OCI-M2 (cell line): ENCODE results near the gene MYL5.
A peak's percentile ranks its signal among the peaks of the same experiment; 100 is the strongest.
"Not testable (repeated sequence)": the region's sequence is repeated elsewhere in the genome, so short reads cannot be mapped to it uniquely, and the experiment has no call there.

Experiments used
- DNase-seq: peaks from one replicate; lab custom pipeline; 2025; ENCODE audit not compliant: unreplicated experiment; lab: John Stamatoyannopoulos, UW

MYL5 gene, protein sequence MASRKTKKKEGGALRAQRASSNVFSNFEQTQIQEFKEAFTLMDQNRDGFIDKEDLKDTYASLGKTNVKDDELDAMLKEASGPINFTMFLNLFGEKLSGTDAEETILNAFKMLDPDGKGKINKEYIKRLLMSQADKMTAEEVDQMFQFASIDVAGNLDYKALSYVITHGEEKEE

DNA sequence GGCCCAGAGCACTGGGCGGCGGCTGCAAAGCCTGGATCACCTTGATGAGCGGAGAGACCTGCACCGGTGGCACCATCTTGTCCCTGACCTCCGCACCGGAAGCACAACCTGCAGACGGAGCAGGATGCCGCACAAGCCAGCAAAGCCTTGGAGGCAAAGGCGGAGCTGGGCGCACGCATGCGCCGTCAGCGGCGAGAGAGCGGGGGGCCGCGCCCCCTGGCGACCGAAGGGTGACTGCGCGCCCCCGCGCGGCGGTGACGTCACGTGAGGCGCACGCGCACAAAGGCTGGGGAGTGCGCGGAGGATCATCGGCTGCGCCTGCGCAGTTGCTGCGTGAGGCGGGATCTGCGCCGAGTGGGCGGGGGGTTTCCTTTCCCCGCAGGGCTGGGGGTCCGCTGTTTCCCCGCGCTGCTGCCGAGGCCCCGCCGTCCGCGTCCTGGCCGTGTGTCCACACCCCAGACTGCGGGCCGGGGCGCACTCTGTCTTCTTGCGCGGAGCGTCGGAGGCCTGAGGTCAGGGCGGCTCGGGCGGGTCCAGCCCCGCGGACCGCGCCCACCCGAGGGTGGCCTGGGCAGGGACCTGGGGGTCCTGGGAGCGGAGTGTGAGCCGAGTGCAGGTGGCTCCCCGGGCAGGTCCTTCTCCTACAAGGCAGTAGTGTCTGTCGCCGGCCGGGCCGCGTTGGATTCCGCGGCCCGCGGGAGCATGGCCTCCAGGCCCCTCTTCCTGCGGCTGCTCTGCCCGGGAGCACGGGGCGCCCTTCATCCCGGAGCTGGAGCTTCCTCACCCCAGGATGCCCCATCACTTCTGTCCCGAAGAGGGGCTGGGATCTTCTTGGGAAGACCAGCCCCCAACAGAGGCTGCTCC is at the start of gene MYL5, which contains the start of gene ATP5ME:
TSS of gene MYL5 (plus strand) at position 371 of the 864 bp plus-strand sequence. CDS start 3,485 bp downstream, outside the sequence.
TSS of gene ATP5ME (minus strand) at position 105 of the 864 bp plus-strand sequence. CDS start at position 76, 29 bp downstream.
- DNase-seq: peak; percentile 31

DNA sequence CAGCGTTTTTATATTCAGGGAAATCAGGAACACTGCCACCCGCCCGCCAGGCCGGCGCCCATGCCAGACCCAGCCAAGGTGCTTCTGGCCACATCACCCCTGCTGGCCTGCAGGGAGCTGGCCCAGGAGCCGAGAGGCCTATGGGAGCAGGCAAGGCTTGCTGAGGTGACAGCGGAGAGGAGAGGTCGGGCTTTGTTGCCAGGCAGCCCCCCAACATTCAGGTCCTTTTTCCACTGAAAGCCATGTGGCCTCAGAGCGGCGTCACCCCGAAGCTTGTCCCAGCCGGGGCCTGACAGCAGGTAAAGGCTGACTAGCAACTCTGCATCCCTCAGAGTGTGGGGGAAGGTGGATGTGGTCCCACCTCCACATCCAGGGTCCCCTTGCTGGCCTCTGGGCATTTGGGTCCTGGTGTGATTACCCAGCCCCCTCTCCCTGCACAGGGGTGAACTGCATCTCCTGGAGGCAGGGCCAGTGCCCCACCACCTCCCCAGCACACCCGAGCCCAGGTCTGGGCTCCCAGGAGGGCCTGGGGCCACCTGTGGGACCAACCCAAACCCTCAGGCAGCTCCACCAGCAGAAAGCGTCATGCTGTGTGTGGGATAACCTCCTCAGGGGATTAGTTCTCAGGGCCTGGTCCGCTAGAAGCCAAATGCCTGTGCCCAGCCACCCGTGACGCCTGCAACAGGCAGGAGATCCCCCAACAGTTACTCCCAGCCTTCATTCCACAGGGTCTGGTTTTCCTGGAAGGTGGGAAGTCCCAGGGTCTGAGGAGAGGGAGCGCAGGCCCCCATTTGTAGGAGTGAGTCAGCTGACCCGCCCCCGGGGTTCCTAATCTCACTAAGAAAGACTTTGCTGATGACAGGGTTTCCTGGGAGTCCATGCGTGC is 49.4 kb upstream of the MYL5 start, which contains the start of gene PDE6B:
TSS of gene PDE6B (plus strand) at position 869 of the 886 bp plus-strand sequence. CDS start 54 bp downstream, outside the sequence.
- DNase-seq: no peak

DNA sequence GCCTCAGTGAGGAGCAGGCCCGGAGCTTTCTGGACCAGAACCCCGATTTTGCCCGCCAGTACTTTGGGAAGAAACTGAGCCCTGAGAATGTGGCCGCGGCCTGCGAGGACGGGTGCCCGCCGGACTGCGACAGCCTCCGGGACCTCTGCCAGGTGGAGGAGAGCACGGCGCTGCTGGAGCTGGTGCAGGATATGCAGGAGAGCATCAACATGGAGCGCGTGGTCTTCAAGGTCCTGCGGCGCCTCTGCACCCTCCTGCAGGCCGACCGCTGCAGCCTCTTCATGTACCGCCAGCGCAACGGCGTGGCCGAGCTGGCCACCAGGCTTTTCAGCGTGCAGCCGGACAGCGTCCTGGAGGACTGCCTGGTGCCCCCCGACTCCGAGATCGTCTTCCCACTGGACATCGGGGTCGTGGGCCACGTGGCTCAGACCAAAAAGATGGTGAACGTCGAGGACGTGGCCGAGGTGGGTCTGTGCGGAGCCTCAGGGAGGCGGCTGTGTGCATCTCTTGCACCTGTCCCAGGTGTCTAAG is 48.6 kb upstream of the MYL5 start:
- no peak for DNase-seq

DNA sequence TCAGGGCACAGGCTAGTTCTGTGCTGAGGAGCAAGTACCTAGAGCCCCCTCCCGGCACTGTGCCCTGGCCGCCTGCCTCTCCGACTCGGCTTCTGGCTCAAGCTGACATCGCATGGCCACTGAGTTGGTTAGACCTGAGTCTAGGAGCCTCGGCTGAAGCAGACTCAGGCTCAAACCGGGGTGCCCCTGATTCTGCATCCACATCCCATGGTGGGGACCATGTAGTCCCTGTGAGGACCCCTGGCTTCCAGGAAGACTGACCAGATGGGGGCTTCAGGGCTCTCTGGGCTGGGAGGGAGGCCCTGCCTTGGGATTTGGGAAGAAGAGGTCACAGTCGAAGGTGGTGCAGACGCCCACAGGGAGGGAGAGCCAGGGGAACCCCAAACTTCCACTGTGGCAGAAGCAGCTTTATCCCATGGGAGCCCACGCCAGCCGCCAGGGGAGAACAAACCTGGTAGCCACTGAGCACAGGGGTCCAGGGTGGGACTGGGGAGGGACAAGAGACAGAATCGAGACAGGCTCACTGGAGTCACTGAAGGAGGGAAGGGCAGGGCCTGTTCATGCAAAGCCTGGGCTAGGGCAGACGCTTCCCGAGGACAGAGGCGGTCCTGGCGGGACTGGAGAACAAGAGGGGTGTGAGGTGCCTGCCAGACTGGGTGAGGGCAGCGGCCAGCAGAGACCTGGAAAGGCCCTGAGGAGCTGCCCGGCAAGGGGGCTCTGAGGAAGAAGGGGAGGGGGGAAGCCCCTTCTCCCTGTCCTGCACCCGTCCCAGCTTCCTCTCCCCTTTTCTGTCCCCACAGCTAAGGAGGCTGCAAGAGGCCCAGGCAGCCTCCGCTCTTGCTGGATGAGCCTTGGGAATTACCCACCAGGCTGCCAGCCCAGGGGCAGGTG is 47.9 kb upstream of the MYL5 start:
- DNase-seq: no peak

DNA sequence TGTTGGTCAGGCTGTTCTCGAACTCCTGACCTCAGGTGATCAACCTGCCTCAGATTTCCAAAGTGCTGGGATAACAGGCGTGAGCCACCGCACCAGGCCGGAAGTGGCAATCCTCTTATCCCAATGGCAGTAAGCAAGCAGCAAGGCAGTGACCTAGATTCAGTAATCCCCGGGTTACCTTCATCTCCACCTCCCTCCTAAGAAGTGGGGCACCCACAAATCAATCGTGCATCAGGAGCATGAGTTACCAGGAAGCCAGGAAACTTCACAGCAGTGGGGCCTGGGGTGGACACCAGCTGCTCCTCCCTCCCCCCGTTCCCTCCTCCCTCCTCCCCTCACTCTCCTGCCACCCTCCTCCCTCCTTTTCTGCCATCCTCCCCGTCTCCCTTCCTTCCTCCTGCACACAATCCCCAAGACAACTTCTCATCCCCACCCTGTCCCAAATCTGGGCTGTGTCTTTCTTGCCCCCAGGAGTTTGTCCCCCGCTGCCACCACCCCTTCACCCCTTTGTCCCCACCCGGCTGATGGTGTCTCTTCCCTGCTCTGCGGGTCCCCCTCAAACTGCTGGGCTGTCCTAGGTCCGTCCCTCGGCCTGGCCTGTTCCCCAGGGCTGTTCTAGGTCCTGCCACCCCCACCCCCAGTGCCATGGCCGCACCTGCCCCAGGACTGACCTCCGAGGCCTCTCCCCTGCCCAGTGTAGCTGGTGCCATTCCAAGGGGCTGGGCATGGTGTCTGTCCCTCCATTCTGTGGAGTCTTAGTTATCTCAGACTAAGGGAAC is 46.8 kb upstream of the MYL5 start:
- no peak for DNase-seq

DNA sequence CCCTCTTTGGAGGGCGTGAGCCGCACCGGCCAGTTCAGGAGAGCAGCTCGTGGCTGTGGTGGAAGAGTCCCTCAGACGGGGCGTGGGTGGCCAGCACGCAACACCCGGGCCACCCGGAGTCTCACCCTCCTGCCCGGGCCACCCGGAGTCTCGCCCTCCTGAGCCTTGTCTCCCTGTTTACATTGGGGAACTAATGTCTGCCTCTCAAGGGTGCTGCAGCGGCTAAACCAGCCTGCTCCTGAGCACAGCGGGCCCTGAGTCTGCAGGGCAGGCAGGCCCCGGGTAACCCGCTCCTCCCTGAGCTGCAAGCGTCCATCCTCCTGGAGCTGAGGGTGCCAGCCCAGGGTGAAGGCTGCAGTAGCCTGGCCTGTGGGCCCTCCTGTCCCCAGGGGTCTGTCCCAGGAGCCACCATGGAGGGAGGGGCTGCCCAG is 46.0 kb upstream of the MYL5 start:
- no peak for DNase-seq

DNA sequence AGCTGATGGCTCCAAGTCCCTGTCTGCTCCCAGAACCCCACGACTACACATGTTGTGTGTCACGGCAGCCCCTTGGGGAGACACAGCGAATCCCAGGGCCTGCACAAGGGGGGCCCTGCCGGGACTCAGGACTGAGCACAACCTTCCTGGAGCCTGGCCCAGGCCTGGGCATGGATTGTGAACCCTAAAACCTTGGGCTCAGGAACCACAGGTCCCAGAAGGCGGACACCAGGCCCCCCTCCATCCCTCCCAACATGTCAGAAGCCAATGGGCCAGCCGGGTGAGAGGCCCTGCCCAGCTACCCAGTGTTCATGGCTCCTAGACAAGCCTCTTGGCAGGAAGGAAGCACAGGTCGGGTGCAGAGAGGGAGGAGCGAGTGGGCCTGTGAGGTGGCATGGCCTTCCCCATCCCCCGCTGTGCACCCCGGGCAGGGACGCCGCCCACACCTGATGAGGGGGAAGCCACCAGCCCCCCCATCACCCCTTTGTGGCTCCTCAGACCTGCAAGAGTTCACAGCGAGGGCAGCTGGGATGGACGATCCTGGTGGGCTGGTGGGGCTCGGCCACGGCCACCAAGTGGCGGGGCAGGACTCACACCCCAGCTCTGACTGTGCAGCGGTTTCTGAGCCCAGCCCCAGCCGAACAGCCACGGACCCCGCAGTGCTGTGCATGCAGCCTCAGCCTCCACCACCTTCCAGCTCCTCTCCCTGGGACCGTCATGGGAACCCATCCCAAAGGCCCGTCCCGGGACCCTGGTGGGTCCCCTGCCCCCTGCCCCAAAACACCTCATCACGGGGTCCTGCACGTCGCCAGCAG is 45.3 kb upstream of the MYL5 start:
- DNase-seq: no peak

DNA sequence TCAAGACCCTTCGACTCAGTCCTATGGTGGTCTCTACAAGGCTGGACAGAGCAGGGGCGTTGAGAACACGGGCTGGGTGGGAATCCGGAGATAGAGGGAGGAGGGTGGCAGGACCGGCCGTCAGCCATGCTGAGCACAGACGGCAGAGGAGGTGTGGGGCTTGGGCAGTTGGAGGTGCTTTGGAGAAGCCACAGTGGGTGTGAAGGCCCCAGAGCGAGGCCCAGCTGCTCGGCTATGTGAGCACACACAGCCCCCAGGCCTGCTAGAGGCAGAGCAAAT is 44.8 kb upstream of the MYL5 start:
- no peak for DNase-seq

DNA sequence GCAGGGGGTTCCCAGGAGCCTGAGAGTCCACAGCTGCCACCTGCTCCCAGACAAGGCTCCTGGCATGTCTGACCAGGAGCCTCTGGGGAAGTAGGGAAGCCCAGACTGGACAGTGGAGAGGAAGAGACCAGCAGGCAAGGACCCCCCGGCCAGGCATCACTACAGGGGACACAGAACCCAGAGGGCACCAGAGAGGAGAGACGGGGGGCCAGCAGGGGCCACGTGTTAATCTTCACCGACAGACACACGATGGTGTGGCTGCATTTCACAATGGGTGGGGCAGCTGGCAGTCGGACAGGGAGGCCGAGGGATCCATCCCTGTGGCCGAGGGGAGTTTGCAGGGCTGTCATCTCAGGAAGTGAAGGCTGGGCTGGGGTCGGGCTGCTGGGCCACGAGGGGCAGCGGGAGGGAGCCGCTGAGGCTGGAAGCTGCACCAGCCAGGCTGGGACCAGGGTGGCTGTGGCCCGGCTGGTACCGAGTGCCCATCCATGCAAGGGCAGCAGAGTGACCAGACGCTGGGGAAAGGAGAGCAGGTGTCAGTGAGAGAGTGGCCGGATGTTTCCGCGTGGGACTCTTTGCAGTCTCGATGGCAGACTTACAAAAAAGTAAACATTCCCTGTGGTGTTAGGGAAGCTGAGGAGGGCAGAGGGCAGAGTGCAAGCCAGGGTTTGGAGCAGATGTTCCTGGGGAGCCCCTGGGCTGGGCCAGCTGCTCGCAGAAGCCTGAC is 44.3 kb upstream of the MYL5 start:
- no peak for DNase-seq

DNA sequence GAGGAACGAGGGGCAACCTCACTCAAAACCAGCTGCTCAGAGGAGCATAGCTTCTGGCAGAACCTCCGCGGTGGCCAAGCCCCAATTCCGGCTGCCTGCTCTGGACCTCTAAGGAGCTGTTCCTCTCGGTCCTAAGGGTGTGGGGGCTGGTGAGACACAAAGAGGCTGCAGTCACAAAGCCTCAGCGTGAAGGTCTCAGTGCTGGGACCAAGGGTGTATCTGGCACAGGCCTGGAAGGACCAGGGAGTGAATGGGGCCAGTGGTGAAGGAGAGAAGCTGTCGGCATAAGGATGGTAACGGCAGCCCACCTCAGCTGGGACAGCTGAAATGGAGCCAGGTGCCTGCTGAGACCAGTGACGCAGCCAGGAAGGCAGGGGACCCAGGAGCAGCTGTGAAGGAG is 43.7 kb upstream of the MYL5 start:
- no peak for DNase-seq

DNA sequence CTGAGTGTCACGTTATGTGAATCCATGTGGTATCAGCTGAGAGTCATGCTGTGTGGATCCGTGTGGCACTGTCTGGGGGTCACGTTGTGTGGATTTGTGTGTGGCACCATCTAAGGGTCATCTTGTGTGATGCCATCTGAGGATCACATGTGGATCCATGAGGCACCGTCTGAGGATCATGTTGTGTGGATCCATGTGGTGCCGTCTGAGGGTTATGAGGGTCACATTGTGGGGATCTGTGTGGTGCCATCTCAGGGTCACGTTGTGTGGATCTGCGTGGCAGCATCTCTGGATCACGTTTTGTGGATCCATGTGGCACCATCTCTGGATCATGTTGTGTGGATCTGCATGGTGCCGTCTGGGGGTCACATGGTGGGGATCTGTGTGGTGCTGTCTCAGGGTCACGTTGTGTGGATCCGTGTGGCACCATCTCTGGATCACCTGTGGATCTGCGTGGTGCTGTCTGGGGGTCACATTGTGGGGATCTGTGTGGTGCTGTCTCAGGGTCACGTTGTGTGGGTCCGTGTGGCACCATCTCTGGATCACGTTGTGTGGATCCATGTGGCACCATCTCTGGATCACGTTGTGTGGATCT is 42.0 kb upstream of the MYL5 start:
- no peak for DNase-seq

DNA sequence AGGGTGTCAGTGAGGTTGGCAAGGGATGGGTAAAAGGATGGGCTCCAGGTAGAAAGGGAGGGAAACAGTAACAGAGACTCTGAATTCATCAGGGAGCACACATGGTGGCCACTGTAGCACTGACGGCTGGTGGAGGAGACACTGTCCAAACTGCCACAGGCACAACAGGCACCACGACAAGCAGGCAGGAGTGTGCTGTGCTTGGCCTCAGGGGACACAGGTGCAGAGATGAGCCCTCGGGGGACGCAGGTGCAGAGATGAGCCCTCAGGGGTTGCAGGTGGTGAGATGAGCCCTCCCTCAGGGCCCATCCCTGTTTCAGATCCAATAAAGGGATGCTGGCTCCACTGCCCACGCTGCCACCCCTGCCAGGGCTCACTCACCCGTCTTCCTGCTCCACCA is 41.4 kb upstream of the MYL5 start:
- DNase-seq: no peak

DNA sequence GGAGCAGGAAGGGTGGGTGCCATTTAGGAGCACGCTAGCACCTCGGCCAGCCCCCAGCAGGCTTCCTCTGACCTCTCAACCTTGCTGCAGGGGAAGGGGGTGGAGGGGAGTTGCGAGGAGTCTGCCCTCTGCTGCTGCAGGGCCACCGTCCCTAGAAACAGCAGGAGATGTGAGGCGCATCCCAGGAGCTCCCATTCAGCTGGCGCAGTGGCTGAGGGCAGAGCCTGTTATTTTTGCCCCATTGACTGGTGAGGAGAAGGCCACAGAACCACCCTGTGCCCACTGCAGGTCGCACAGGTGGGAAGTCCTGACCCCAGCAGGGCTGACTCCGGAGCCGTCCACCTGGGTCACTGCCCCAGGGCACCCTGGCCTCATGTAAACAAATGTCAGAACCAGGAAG is 40.9 kb upstream of the MYL5 start:
- DNase-seq: no peak

DNA sequence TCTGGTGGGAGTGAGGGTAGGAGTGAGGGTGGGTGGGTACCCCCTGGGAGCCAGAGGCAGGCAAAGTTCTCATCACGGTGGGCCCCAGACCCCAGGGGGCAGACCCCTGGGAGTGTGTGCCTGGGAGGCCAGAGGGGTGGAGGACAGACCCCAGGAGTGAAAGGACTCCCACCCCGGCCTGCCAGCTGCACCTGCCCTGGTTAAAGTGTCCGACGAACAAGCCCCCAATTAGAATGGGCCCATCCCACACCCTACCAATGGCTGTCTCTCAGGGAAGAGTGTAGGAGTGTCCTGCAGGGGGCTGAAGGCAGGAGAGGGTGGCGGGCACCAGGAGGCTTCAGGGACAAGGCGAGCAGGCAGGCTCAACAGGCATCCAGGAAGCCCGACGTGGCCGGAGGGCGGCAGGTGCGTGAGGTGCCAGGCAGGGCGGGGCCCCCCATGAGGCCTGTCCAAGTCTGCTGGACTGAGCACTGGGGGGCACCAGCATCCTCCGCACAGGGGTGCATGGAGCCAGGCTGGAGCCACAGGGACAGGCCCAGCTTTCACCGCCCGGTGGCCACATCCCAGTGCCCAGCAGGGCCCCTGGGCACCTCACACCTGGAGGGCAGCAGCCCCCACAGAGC is 40.3 kb upstream of the MYL5 start:
- no peak for DNase-seq

DNA sequence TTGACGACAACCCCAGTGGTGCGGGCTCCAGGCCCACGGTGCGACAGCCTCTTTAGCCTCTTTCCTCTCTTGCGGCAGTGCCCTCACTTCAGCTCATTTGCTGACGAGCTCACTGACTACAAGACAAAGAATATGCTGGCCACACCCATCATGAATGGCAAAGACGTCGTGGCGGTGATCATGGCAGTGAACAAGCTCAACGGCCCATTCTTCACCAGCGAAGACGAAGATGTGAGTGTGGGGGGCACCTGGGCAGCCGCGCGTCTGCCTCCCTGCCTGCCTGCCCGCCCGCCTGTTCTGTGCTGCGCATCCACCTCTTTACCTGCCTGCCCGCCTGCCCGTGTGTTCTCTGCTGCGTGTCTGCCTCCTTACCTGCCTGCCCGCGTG is 39.8 kb upstream of the MYL5 start:
- no peak for DNase-seq

DNA sequence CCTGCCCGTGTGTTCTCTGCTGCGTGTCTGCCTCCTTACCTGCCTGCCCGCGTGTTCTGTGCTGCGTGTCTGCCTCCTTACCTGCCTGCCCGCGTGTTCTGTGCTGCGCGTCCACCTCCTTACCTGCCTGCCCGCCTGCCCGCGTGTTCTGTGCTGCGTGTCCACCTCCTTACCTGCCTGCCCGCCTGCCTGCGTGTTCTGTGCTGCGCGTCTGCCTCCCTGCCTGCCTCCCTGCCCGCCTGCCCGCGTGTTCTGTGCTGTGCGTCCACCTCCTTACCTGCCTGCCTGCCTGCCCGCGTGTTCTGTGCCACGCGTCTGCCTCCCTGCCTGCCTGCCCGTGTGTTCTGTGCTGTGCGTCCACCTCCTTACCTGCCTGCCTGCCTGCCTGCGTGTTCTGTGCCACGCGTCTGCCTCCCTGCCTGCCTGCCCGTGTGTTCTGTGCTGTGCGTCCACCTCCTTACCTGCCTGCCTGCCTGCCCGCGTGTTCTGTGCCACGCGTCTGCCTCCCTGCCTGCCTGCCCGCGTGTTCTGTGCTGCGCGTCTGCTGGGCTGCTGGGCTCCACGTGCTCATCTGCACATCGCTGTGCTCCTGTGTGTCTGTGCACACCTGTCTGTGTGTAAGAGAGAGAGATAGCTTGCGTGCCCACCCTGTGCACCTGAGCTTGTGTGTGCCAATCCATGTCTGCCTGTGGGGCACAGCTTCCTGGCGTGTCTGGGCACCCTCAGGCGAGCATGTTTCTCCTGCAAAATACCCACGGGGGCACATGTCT is 39.1 kb upstream of the MYL5 start:
- DNase-seq: not testable (repeated sequence)
